Gastrocnemius medialis (tissue), 4 donors: ENCODE data around the gene PADI6. TPM values are rescaled to one million over a fixed set of nuclear protein-coding genes. Genes with fewer than 3 reads are reported as not detected.

ENCODE experiments used
- ATAC-seq, 2 donors: fragments of 150-250 bp; one replicate each; pipeline ENCODE4 v1.9.1; 2016
- DNase-seq, 2 donors: peaks; one replicate each; pipeline ENCODE4 v3.0.0-alpha.2; 2019
- H3K27ac ChIP-seq, 4 donors: fragments of 200-600 bp; sonication (generic); 1 replicate in 1 of 4; 2 replicates in 3 of 4; pipeline ENCODE4 v1.5.1; 2016 to 2018; ENCODE audit warnings: mild to moderate bottlenecking in 2 of 4, moderate library complexity in 1 of 4
- H3K27me3 ChIP-seq, 3 donors: fragments of 200-600 bp; sonication (generic) in 2 of 3; 1 replicate in 1 of 3; 2 replicates in 2 of 3; pipeline versions ENCODE4 v1.5.1 to v1.6.0; 2016 to 2019; ENCODE audit warnings: mild to moderate bottlenecking in 1 of 3, moderate library complexity in 1 of 3
- H3K36me3 ChIP-seq, 2 donors: fragments of 200-600 bp; sonication (generic) in 1 of 2; one replicate each; pipeline ENCODE4 v1.5.1; 2017 to 2018
- H3K4me1 ChIP-seq, 2 donors: fragments of 200-600 bp; sonication (generic) in 1 of 2; one replicate each; pipeline ENCODE4 v1.5.1; 2016 to 2017; ENCODE audit warnings: mild to moderate bottlenecking in 2 of 2
- H3K4me3 ChIP-seq, 4 donors: fragments of 200-600 bp; sonication (generic) in 3 of 4; 1 replicate in 1 of 4; 2 replicates in 3 of 4; pipeline ENCODE4 v1.5.1; 2016 to 2019; ENCODE audit warnings: mild to moderate bottlenecking in 2 of 4
- H3K9me3 ChIP-seq, 3 donors: fragments of 200-600 bp; sonication (generic) in 2 of 3; 1 replicate in 1 of 3; 2 replicates in 2 of 3; pipeline ENCODE4 v1.5.1; 2016 to 2019
- POLR2A ChIP-seq, 2 donors: fragments of 450-650 bp; IDR thresholded peaks; one replicate each; pipeline ENCODE4 v1.6.1; 2017; ENCODE audit warnings: antibody characterized with exemption in 2 of 2, mild to moderate bottlenecking in 2 of 2, moderate library complexity in 2 of 2
- in situ Hi-C, 4 donors: fragments of 200-750 bp; cut with MboI; loops; one replicate each; pipeline versions ENCODE4 v1.15.0 to v1.8.0; 2017; ENCODE audit warnings: low sequenced_read_pairs in 4 of 4
- intact Hi-C: fragments of 100-400 bp; cut with DNase I; formaldehyde crosslinking; loops from one replicate; pipeline ENCODE4 v1.15.1; 2023; ENCODE audit warnings: low total_unique reads
- total RNA-seq, 4 donors: library from RNA; depleted of rRNA; stranded (reverse); fragments of >200 nt; gene quantifications; one replicate each; pipeline versions ENCODE4 v1.1.0 to v1.2.3, GENCODE V29; 2016
- TF ChIP-seq, protein P1 (sequence below), 5 experiments: fragments of 450-650 bp in 3 of 5; fragments of 200-600 bp in 2 of 5; sonication (generic) in 2 of 5; IDR thresholded peaks in 4 of 5; conservative IDR thresholded peaks in 1 of 5; 1 replicate in 4 of 5; 2 replicates in 1 of 5; pipeline ENCODE4 v1.5.1; 2016 to 2019; ENCODE audit warnings: antibody characterized with exemption in 5 of 5, mild to moderate bottlenecking in 3 of 5, moderate library complexity in 3 of 5

Gene PADI6
- total RNA-seq, 4 donors from 2014 or later: not detected

GRCh38 chr1:17360272-17360956, 11.6 kb upstream of the PADI6 start:
- peaks cover 5 to 11% (median 8%) of the 10 kb centered on the region in 3 donors for H3K27me3 ChIP-seq
- H3K27ac ChIP-seq: no peak overlapping the region
- DNase-seq: no peak
- in situ Hi-C loops (no loop called here), intact Hi-C loops (no loop called here)
- ATAC-seq: peak in 1 of 2 donors; percentile 26
- no peaks in the 10 kb centered on the region for H3K36me3 ChIP-seq
- TF ChIP-seq POLR2A (IDR thresholded peaks at IDR 0.05): no peak
- TF ChIP-seq, protein P1, sequence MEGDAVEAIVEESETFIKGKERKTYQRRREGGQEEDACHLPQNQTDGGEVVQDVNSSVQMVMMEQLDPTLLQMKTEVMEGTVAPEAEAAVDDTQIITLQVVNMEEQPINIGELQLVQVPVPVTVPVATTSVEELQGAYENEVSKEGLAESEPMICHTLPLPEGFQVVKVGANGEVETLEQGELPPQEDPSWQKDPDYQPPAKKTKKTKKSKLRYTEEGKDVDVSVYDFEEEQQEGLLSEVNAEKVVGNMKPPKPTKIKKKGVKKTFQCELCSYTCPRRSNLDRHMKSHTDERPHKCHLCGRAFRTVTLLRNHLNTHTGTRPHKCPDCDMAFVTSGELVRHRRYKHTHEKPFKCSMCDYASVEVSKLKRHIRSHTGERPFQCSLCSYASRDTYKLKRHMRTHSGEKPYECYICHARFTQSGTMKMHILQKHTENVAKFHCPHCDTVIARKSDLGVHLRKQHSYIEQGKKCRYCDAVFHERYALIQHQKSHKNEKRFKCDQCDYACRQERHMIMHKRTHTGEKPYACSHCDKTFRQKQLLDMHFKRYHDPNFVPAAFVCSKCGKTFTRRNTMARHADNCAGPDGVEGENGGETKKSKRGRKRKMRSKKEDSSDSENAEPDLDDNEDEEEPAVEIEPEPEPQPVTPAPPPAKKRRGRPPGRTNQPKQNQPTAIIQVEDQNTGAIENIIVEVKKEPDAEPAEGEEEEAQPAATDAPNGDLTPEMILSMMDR (IDR thresholded peaks at IDR 0.05 in 4 of 5, conservative IDR thresholded peaks at IDR 0.05 in 1 of 5): no peak
- no peaks in the 10 kb centered on the region for H3K9me3 ChIP-seq
- no peaks in the 10 kb centered on the region for H3K4me1 ChIP-seq
- H3K4me3 ChIP-seq: no peak overlapping the region

- Histone ChIP-seq H3K4me3 (no peak overlapping the region), H3K4me1 (no peaks in the 10 kb centered on the region), H3K36me3 (no peaks in the 10 kb centered on the region), H3K27me3 (peaks cover 7 to 11% (median 8%) of the 10 kb centered on the region in 3 donors), H3K9me3 (no peaks in the 10 kb centered on the region), H3K27ac (no peak overlapping the region)
- DNase-seq (no peak), ATAC-seq (no peak)
- in situ Hi-C loops (no loop called here), intact Hi-C loops (no loop called here)
- TF ChIP-seq POLR2A (IDR thresholded peaks at IDR 0.05): no peak
Measured at GRCh38 chr1:17361687-17362086, 10.3 kb upstream of the PADI6 start.

DNA sequence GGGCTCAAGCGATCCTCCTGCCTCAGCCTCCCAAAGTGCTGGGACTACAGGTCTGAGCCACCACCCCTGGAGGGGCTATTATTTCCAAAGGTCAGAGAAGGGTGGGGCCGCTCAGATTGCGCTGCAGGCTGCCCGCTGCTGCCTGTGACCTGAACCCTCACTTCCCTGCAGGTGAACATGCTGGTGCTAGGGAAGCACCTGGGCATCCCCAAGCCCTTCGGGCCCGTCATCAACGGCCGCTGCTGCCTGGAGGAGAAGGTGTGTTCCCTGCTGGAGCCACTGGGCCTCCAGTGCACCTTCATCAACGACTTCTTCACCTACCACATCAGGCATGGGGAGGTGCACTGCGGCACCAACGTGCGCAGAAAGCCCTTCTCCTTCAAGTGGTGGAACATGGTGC, 8.6 kb upstream of the PADI6 start:
- Histone ChIP-seq H3K4me3 (no peak overlapping the region), H3K36me3 (no peaks in the 10 kb centered on the region), H3K27ac (no peak overlapping the region), H3K9me3 (no peaks in the 10 kb centered on the region), H3K4me1 (no peaks in the 10 kb centered on the region), H3K27me3 (peaks cover 7 to 11% (median 8%) of the 10 kb centered on the region in 3 donors)
- in situ Hi-C loops (no loop called here), intact Hi-C loops (no loop called here)
- no peak for TF ChIP-seq POLR2A (IDR thresholded peaks at IDR 0.05)
- TF ChIP-seq, protein P1 (IDR thresholded peaks at IDR 0.05 in 4 of 5, conservative IDR thresholded peaks at IDR 0.05 in 1 of 5): no peak
- ATAC-seq: no peak
- no peak for DNase-seq

GRCh38 chr1:17363771-17364170, 8.2 kb upstream of the PADI6 start:
- Histone ChIP-seq H3K4me3 (no peak overlapping the region), H3K27ac (no peak overlapping the region), H3K36me3 (no peaks in the 10 kb centered on the region), H3K4me1 (no peaks in the 10 kb centered on the region), H3K27me3 (peaks cover 7 to 11% (median 8%) of the 10 kb centered on the region in 3 donors), H3K9me3 (no peaks in the 10 kb centered on the region)
- TF ChIP-seq, protein P1 (IDR thresholded peaks at IDR 0.05 in 4 of 5, conservative IDR thresholded peaks at IDR 0.05 in 1 of 5): no peak
- no peak for TF ChIP-seq POLR2A (IDR thresholded peaks at IDR 0.05)
- intact Hi-C loops (no loop called here), in situ Hi-C loops (no loop called here)
- no peak for DNase-seq
- ATAC-seq: no peak

DNA sequence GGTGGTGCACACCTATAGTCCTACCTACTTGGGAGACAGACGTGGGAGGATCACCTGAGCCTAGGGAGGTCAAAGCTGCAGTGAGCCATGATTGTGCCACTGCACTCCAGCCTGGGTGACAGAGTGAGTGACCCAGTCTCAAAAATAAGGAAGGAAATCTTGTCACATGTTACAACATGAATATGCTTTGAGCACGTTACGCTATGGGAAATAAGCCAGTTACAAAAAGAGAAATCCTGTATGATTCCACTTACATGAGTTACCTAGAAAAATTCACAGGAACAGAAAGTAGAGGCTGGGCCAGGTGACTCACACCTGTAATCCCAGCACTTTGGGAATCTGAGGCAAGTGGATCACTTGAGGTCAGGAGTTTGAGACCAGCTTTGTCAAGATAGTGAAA, 6.7 kb upstream of the PADI6 start:
- H3K36me3 ChIP-seq: no peaks in the 10 kb centered on the region
- no peak for TF ChIP-seq POLR2A (IDR thresholded peaks at IDR 0.05)
- TF ChIP-seq, protein P1 (IDR thresholded peaks at IDR 0.05 in 4 of 5, conservative IDR thresholded peaks at IDR 0.05 in 1 of 5): no peak
- no peak for ATAC-seq
- H3K4me1 ChIP-seq: no peaks in the 10 kb centered on the region
- DNase-seq: no peak
- H3K27me3 ChIP-seq: peaks cover 7 to 16% (median 8%) of the 10 kb centered on the region in 3 donors
- H3K4me3 ChIP-seq: no peak overlapping the region
- H3K9me3 ChIP-seq: no peaks in the 10 kb centered on the region
- intact Hi-C loops: no loop called here
- H3K27ac ChIP-seq: no peak overlapping the region
- in situ Hi-C loops: no loop called here
